ENCODE measurements around the gene TCL1A. TPM values are rescaled to one million over a fixed set of nuclear protein-coding genes. Genes with fewer than 3 reads are reported as not detected.

Gene TCL1A
- total RNA-seq, 1 donor from 2014 or later: not detected

DNA sequence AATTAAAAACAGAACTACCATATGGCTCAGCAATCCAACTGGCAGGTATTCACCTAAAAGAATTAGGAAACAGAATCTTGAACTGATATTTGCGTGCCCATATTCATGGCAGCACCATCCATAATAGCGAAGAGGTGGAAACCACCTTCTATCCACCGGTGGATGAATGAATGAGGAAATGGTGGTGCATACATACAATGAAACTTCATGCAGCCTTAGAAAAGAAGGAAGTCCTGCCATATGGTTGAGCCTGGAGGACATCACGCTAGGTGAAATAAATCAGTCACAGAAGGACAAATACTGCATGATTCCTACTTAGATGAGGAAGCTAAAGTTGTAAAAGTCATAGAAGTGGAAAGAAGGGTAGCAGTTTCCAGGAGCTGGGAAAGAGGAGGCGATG, 6.6 kb downstream of the TCL1A start:
- no peak for DNase-seq (ENCODE audit: extremely low read depth, low read depth, low spot score)

GRCh38 chr14:95705518-95705917, 8.4 kb downstream of the TCL1A start:
- no peak for DNase-seq (ENCODE audit: extremely low read depth, low read depth, low spot score)

DNA sequence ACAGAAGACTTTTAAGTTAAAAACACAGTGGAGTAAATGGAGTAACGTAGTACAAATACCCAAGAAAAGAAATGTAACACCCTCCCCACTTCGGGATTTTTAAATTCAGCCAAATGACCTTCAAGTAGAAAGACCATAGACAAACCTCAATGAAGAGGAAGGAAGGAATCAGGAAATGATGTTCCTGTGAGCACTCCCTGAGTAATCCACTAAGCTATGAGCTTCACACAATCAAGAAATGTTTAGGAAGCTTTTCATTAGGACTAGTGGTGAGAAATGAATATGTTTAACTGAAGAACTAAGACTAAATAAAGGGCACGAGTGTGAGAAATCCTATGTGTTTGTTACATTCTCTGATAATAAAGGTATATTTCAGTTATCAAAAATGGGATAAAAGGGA, 10.1 kb downstream of the TCL1A start:
- DNase-seq (ENCODE audit: extremely low read depth, low read depth, low spot score): no peak

DNA sequence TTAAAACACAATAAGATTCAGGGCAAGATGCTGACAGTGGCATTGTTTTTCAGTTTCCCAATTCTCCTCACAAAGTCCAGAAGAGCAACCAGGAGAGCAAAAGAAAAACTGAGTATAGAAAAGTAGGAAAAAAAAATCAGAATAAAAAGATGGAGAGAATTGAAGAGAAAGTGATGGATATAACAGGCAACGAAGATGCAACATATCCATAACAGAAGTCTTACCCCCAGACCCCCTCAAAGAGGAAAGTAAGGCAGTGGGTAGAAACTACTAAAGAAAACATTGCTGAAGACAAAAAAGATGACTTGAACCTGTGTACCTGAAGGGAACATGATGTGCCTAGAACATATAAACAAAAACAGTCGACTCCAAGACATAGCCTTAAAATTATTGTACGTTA, 10.6 kb downstream of the TCL1A start:
- DNase-seq (ENCODE audit: extremely low read depth, low read depth, low spot score): no peak

DNA sequence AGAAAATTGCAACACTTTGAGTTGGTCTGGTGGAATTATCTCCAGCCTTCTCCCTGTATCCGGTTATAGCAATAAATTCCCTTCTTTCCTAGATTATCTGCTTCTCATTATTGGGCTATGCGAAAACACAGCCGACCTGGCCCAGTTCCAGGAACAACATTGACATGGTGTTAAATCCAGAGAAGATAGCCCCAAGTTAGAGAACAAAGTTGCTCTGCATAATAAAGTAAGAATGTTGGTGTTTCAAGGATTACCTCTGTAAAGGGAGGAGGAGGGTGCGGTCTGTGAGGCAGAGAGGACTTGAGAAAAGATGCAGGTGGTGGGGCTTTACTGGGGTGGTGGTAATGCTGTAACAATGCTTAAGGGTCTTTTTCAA, 12.1 kb downstream of the TCL1A start:
- DNase-seq (ENCODE audit: extremely low read depth, low read depth, low spot score): no peak

DNA sequence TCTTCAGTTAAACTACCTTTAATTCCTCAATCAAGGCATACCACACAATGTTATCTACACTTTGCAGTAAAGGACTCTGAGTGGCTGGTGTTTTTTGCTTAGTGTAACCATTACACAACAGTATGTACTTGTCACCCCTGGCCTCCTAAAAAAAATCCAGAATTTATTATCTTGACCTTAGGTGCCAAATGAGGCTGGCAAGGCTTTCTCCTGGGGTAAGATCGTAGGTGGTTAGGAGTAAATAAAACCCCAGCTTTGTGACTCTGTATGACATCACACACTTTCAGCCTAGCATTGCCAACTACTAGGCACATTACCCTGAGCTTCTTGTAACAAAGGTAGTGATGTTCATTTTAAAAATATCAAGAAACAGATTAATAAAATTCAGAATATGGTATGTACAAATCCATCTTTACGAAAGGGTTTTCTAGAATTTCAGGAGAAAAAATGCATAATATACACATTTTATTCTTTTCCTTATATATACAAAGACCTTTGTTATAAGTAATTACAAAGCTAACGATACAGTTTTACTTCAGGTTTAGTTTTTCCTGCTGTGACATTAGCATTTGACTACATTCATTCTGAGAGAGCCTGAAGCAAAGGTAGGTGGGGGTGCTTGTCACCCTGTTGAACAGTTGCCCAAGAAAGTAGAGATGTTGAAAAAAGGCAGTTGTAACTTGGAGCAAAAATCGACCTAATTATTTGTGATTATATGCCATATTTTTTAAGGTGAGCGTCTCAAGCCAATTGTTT, 13.5 kb downstream of the TCL1A start:
- DNase-seq (ENCODE audit: extremely low read depth, low read depth, low spot score): no peak

DNA sequence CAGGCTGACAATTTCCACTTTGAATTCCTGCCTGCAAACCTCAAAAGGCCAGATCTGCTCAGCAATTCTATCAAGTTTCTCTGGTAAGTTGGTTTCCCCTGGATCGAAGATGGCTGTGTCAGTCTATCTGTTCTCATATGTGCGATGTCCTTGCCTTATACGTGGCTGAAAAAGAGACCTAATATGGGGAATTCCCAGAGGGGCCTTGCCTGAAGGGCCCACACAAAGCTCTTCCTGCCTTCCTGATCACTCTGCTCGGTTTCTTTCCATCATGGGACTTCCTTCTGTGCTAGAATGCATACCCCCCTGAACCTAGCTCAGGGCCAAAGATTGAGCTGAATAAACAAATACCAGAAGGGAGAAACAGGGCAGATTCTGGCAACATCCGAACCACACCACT, 14.5 kb downstream of the TCL1A start:
- DNase-seq (ENCODE audit: extremely low read depth, low read depth, low spot score): no peak

- DNase-seq (ENCODE audit: extremely low read depth, low read depth, low spot score): no peak
Observed at GRCh38 chr14:95698287-95698686, 15.6 kb downstream of the TCL1A start.

DNA sequence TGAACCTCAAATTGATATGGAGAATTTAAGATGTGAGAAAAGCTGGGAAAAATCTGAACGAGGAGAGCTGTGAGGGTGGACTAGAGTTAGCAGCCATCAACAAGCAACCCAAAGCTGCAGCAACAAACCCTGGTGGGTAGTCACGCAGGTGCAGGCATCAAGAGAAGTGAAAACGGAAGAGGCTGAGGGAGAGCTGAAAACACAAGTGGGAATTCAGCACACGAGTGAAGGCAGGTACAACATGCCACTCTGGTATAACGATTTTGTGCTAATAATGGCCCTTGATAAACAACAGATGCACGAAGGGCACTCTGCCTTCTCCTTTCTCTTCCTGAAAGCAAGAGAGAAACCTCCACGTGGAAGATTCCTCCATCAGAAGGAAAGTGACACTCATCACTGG, 16.2 kb downstream of the TCL1A start:
- no peak for DNase-seq (ENCODE audit: extremely low read depth, low read depth, low spot score)

GRCh38 chr14:95696741-95697140, 17.2 kb downstream of the TCL1A start:
- DNase-seq (ENCODE audit: extremely low read depth, low read depth, low spot score): no peak

DNA sequence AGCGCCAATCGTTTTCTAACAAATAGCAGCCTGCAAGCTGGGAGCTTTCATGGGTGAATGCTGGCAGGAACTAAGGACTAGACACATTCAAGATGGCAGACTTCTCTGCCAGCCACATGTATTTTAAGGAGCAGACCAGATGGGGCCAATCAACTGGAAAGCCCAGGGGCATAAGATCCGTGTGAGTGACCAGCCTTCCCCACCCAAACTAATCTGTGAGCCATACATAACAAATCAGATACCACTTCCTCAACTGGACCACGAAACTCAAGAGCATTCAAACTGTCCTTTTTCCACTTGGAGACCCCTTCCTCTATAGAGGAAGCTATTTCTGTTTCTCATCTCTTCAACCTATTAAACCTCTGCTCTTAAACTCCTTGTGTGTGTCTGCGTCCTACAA, 18.0 kb downstream of the TCL1A start:
- no peak for DNase-seq (ENCODE audit: extremely low read depth, low read depth, low spot score)

DNA sequence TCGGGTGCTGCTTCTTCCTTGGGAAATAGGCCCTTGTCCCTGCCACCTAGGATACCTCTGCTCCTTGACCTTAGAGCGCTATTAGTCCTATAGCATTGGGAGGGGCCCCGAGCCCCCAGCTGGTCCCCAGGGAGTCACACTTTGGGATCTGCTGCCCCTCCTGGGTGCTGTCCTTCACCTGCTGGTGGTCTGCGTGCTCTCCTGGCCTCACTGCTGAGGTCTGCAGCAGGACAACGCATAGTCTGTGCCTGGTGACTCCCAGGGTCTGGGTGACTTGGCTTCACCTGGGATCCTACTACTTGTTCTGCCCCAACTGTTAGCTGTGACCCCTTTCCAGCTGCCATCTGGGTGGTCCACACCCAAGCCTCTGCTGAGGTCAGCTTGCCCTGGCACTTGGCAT, 18.9 kb downstream of the TCL1A start:
- DNase-seq (ENCODE audit: extremely low read depth, low read depth, low spot score): no peak

- no peak for DNase-seq (ENCODE audit: extremely low read depth, low read depth, low spot score)
Observed at GRCh38 chr14:95692109-95692508, 21.8 kb downstream of the TCL1A start.

- DNase-seq (ENCODE audit: extremely low read depth, low read depth, low spot score): no peak
Observed at GRCh38 chr14:95691591-95691990, 22.3 kb downstream of the TCL1A start.

DNA sequence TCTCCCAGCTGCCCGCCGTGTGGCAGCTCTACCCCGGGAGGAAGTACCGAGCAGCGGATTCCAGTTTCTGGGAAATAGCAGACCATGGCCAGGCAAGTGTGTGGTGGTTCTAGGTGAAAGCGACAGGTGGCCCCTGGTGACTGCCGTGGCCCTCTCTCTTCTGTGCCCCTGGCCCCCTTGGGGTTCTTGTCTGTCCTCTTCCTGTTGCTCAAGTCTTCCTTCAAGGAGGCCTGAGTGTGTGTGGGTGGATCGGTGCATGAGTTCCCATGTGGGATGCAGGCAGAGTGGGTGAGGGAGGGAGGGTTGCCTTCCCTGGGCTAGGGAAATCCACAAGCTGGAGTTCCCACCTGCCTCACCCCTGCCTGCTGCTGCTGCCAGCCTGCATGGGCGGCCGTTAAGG, 23.1 kb downstream of the TCL1A start:
- no peak for DNase-seq (ENCODE audit: extremely low read depth, low read depth, low spot score)

DNA sequence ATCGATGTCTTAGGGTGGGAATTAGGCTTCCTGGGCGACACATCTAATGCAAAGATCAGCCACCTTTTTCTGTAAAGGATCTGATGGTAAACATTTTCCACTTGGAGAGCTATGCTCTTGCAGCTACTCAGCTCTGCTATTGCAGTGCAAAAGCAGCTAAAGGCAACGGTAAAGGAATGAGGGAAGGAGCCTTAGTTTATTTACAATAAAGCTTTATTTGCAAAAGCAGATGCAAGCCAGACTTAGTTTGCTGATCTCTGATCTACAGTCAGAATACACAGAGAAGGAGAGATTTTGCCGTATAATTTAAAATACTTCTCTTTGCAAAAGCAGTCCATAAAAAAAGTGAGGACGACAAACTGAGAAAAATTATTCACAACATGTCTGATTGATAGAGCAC, 24.5 kb downstream of the TCL1A start:
- DNase-seq (ENCODE audit: extremely low read depth, low read depth, low spot score): no peak

GRCh38 chr14:95686935-95687334, 27.0 kb downstream of the TCL1A start:
- no peak for DNase-seq (ENCODE audit: extremely low read depth, low read depth, low spot score)

DNA sequence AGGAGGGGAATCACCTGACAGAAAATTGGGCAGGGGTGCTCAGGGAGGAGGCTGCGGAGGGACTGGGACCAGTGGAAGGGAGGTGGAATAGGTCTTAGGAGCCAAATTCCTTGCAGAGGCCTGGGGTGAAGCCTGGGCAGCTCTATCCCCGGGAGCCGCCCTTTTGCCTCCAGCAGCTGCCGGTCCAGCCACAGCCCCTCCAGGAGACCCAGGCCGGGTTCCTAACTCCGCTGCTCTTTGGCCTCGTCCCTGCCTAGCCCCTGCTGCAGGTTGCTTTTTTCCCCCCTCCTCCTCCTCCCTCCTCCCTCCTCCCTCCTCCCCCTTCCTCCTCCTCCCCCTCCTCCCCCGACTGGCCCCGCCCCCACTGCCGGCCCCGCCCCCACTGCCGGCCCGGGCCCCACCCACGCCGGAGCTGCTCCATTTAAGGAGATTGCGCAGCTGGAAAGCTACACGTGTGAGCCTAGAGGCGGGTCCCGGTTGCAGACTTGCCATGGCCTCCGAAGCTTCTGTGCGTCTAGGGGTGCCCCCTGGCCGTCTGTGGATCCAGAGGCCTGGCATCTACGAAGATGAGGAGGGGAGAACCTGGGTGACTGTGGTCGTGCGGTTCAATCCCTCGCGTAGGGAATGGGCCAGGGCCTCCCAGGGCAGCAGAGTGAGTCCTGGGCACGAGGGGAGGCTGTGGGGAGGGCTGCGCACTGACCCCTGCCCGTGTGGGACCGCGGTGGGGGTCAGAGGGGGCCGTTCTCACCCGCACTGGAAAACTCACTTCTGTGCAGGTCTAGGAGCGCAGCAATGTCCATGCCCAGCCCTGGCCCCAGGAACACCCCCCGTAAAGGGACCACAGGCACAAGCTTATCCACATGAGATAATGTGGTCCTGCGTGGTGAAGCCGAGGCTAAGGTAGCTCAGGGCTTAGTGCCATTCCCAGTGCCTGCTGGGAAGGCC, 27.7 kb downstream of the TCL1A start, which contains the start of gene TCL1B:
TCL1B (plus strand) TSS at position 449 of the 945 bp plus-strand sequence; CDS start at position 491, 42 bp downstream.
- no peak for DNase-seq (ENCODE audit: extremely low read depth, low read depth, low spot score)

DNA sequence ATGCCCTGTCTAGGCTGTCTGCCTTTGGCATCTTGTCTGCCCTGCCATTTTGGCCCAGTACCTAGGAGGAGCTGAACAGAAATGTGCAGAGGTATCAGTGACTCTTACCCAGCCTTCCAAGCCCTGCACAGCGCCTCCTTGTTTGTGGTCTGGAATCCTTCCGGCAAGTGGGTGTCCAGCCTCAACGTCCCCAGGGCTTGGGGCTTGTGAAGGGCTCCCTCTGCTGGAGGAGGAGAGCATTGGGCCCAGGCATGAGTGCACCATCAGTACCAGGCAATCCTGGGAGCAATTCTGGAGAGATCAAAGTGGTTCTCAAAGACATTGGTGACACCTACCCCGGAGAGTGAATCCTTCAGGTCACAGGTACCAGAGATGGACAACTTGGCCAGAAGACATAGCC, 30.1 kb downstream of the TCL1A start:
- DNase-seq (ENCODE audit: extremely low read depth, low read depth, low spot score): no peak

- no peak for DNase-seq (ENCODE audit: extremely low read depth, low read depth, low spot score)
Observed at GRCh38 chr14:95681153-95681552, 32.8 kb downstream of the TCL1A start.

- DNase-seq (ENCODE audit: extremely low read depth, low read depth, low spot score): no peak
Observed at GRCh38 chr14:95679998-95680735, 33.8 kb downstream of the TCL1A start.
